Neuron (in vitro differentiated cells): ENCODE data around the gene LRRC71.

ENCODE experiments used
- H2AFZ ChIP-seq: one replicate; pipeline ENCODE4 v1.6.1; 2013; ENCODE audit warnings: low read depth, mild to moderate bottlenecking, inconsistent platforms, low read length, moderate library complexity
- H3K27me3 ChIP-seq: one replicate; pipeline ENCODE4 v1.6.1; 2013; ENCODE audit warnings: low read length; ENCODE audit not compliant: insufficient read depth
- H3K36me3 ChIP-seq: one replicate; pipeline ENCODE4 v1.6.1; 2013; ENCODE audit warnings: low read length; ENCODE audit not compliant: insufficient read depth
- H3K4me1 ChIP-seq: one replicate; pipeline ENCODE4 v1.6.1; 2013; ENCODE audit warnings: low read length; ENCODE audit not compliant: insufficient read depth
- H3K4me3 ChIP-seq: 2 replicates; pipeline ENCODE4 v1.5.1; 2013; ENCODE audit warnings: mild to moderate bottlenecking, low read length, moderate library complexity
- H3K9me3 ChIP-seq: one replicate; pipeline ENCODE4 v1.6.1; 2013; ENCODE audit warnings: low read length

The LRRC71 gene

GRCh38 chr1:156884560-156885184 lies 35.8 kb upstream of the LRRC71 start:
- H2AFZ ChIP-seq, result no peak overlapping the region
- H3K4me1 ChIP-seq, result peaks cover 11% of the 10 kb centered on the region
- H3K27me3 ChIP-seq, result peaks cover 66% of the 10 kb centered on the region
- no peaks in the 10 kb centered on the region for H3K9me3 ChIP-seq
- no peak overlapping the region for H3K4me3 ChIP-seq
- no peaks in the 10 kb centered on the region for H3K36me3 ChIP-seq

GRCh38 chr1:156885314-156885713 lies 35.1 kb upstream of the LRRC71 start:
- Histone ChIP-seq H3K9me3 (no peaks in the 10 kb centered on the region), H3K4me3 (no peak overlapping the region), H2AFZ (no peak overlapping the region), H3K27me3 (peaks cover 62% of the 10 kb centered on the region), H3K4me1 (peaks cover 11% of the 10 kb centered on the region), H3K36me3 (no peaks in the 10 kb centered on the region)

- H3K4me3 ChIP-seq, result no peak overlapping the region
- H3K4me1 ChIP-seq, result peaks cover 11% of the 10 kb centered on the region
- H2AFZ ChIP-seq, result no peak overlapping the region
- no peaks in the 10 kb centered on the region for H3K36me3 ChIP-seq
- H3K27me3 ChIP-seq, result peaks cover 62% of the 10 kb centered on the region
- H3K9me3 ChIP-seq, result no peaks in the 10 kb centered on the region
These were observed 34.5 kb upstream of the LRRC71 start for GRCh38 chr1:156885880-156886355.

- Histone ChIP-seq H3K27me3 (peaks cover 65% of the 10 kb centered on the region), H3K4me3 (no peak overlapping the region), H3K36me3 (no peaks in the 10 kb centered on the region), H3K9me3 (no peaks in the 10 kb centered on the region), H3K4me1 (peaks cover 11% of the 10 kb centered on the region), H2AFZ (no peak overlapping the region)
These were observed 33.7 kb upstream of the LRRC71 start for GRCh38 chr1:156886583-156887281.

GRCh38 chr1:156887317-156887716 lies 33.1 kb upstream of the LRRC71 start:
- Histone ChIP-seq H2AFZ (no peak overlapping the region), H3K4me3 (no peak overlapping the region), H3K4me1 (peaks cover 11% of the 10 kb centered on the region), H3K9me3 (no peaks in the 10 kb centered on the region), H3K27me3 (peaks cover 60% of the 10 kb centered on the region), H3K36me3 (no peaks in the 10 kb centered on the region)

GRCh38 chr1:156887734-156888133 lies 32.7 kb upstream of the LRRC71 start:
- H3K27me3 ChIP-seq, result peaks cover 56% of the 10 kb centered on the region
- H2AFZ ChIP-seq, result no peak overlapping the region
- no peaks in the 10 kb centered on the region for H3K36me3 ChIP-seq

GRCh38 chr1:156889802-156890580 lies 30.4 kb upstream of the LRRC71 start:
- Histone ChIP-seq H2AFZ (no peak overlapping the region), H3K9me3 (no peaks in the 10 kb centered on the region), H3K36me3 (no peaks in the 10 kb centered on the region), H3K4me1 (peaks cover 8% of the 10 kb centered on the region), H3K4me3 (no peak overlapping the region), H3K27me3 (peaks cover 55% of the 10 kb centered on the region)

More at GRCh38 chr1:156887734-156888133, 32.7 kb upstream of the LRRC71 start:
- Histone ChIP-seq H3K4me1 (peaks cover 11% of the 10 kb centered on the region), H3K4me3 (no peak overlapping the region), H3K9me3 (no peaks in the 10 kb centered on the region)

GRCh38 chr1:156892190-156893047 lies 28.0 kb upstream of the LRRC71 start:
- Histone ChIP-seq H2AFZ (no peak overlapping the region), H3K27me3 (peaks cover 44% of the 10 kb centered on the region), H3K36me3 (no peaks in the 10 kb centered on the region), H3K9me3 (no peaks in the 10 kb centered on the region), H3K4me3 (no peak overlapping the region), H3K4me1 (peaks cover 2% of the 10 kb centered on the region)

- H3K9me3 ChIP-seq, result no peaks in the 10 kb centered on the region
- H3K27me3 ChIP-seq, result peaks cover 39% of the 10 kb centered on the region
- H3K4me1 ChIP-seq, result peaks cover 4% of the 10 kb centered on the region
- H3K4me3 ChIP-seq, result no peak within 1 kb of the TSS
- H3K36me3 ChIP-seq, result no peaks in the 10 kb centered on the region
- no peak within 1 kb of the TSS for H2AFZ ChIP-seq
These were observed 27.1 kb upstream of the LRRC71 start, which contains the start of gene PEAR1 for GRCh38 chr1:156893048-156893953. PEAR1 (plus strand) TSS chr1:156893718; CDS start chr1:156903927, 10,209 bp downstream.

GRCh38 chr1:156894001-156894400 lies 26.4 kb upstream of the LRRC71 start:
- Histone ChIP-seq H3K27me3 (peaks cover 35% of the 10 kb centered on the region), H3K36me3 (no peaks in the 10 kb centered on the region), H2AFZ (no peak overlapping the region), H3K9me3 (no peaks in the 10 kb centered on the region), H3K4me1 (peaks cover 7% of the 10 kb centered on the region), H3K4me3 (no peak overlapping the region)

- H2AFZ ChIP-seq, result no peak overlapping the region
- peaks cover 35% of the 10 kb centered on the region for H3K27me3 ChIP-seq
- peaks cover 7% of the 10 kb centered on the region for H3K4me1 ChIP-seq
- H3K9me3 ChIP-seq, result no peaks in the 10 kb centered on the region
- H3K4me3 ChIP-seq, result no peak overlapping the region
- no peaks in the 10 kb centered on the region for H3K36me3 ChIP-seq
These were observed 25.5 kb upstream of the LRRC71 start for GRCh38 chr1:156894711-156895454.
